H9 (cell line): ENCODE data around the gene PARD3. TPM values are rescaled to one million over a fixed set of nuclear protein-coding genes. Genes with fewer than 3 reads are reported as not detected.

ENCODE experiments used
- DNase-seq: peaks from one replicate; pipeline ENCODE4 v3.0.0-alpha.2; 2017
- H2AFZ ChIP-seq: one replicate; pipeline ENCODE4 v1.6.1; 2013; ENCODE audit warnings: mild to moderate bottlenecking, low read length, control low read depth, moderate library complexity
- H2AK5ac ChIP-seq: 2 replicates; pipeline ENCODE4 v1.6.1; 2013; ENCODE audit warnings: low read length, control low read depth, mixed read lengths; ENCODE audit not compliant: insufficient read length
- H2BK120ac ChIP-seq: one replicate; pipeline ENCODE4 v1.6.1; 2013; ENCODE audit warnings: low read depth, mild to moderate bottlenecking, low read length, control low read depth, inconsistent platforms; ENCODE audit not compliant: poor library complexity, severe bottlenecking
- H2BK12ac ChIP-seq: 2 replicates; pipeline ENCODE4 v1.6.1; 2013; ENCODE audit warnings: low read length, control low read depth, mixed read lengths, low read depth; ENCODE audit not compliant: insufficient read length
- H2BK15ac ChIP-seq: 2 replicates; pipeline ENCODE4 v1.6.1; 2013; ENCODE audit warnings: low read depth, low read length, control low read depth
- H2BK20ac ChIP-seq: one replicate; pipeline ENCODE4 v1.6.1; 2013; ENCODE audit warnings: low read depth, mild to moderate bottlenecking, low read length, control low read depth, inconsistent platforms; ENCODE audit not compliant: poor library complexity, severe bottlenecking
- H2BK5ac ChIP-seq: 2 replicates; pipeline ENCODE4 v1.6.1; 2013; ENCODE audit warnings: low read length, control low read depth, mixed read lengths; ENCODE audit not compliant: insufficient read length
- H3K14ac ChIP-seq: 2 replicates; pipeline ENCODE4 v1.6.1; 2013; ENCODE audit warnings: low read length, control low read depth; ENCODE audit not compliant: insufficient read depth
- H3K18ac ChIP-seq: 2 replicates; pipeline ENCODE4 v1.6.1; 2013; ENCODE audit warnings: low read depth, mild to moderate bottlenecking, mixed read lengths, low read length, control low read depth; ENCODE audit not compliant: insufficient read length
- H3K23ac ChIP-seq: 2 replicates; pipeline ENCODE4 v1.6.1; 2013; ENCODE audit warnings: low read length, control low read depth, mixed read lengths, low read depth; ENCODE audit not compliant: insufficient read length
- H3K23me2 ChIP-seq: 2 replicates; pipeline ENCODE4 v1.6.1; 2013; ENCODE audit warnings: low read depth, mild to moderate bottlenecking, mixed read lengths, low read length, control low read depth; ENCODE audit not compliant: insufficient read length, poor library complexity, severe bottlenecking
- H3K27ac ChIP-seq: 2 replicates; pipeline ENCODE4 v1.5.1; 2013; ENCODE audit warnings: low read length, control low read depth, mixed read lengths, low read depth; ENCODE audit not compliant: insufficient read length
- H3K27me3 ChIP-seq: 2 replicates; pipeline ENCODE4 v1.6.1; 2013; ENCODE audit warnings: low read length, control low read depth, inconsistent platforms; ENCODE audit not compliant: insufficient read depth
- H3K4ac ChIP-seq: 2 replicates; pipeline ENCODE4 v1.6.1; 2013; ENCODE audit warnings: low read depth, mild to moderate bottlenecking, control low read depth, inconsistent platforms, low read length, moderate library complexity
- H3K4me1 ChIP-seq: 2 replicates; pipeline ENCODE4 v1.6.1; 2013; ENCODE audit warnings: low read length, control low read depth, inconsistent platforms; ENCODE audit not compliant: insufficient read depth
- H3K4me2 ChIP-seq: 2 replicates; pipeline ENCODE4 v1.6.1; 2013; ENCODE audit warnings: low read length, control low read depth, mixed read lengths; ENCODE audit not compliant: insufficient read length, insufficient read depth
- H3K56ac ChIP-seq: 2 replicates; pipeline ENCODE4 v1.6.1; 2013; ENCODE audit warnings: low read depth, mild to moderate bottlenecking, mixed read lengths, low read length, control low read depth; ENCODE audit not compliant: insufficient read length
- H3K79me1 ChIP-seq: 2 replicates; pipeline ENCODE4 v1.6.1; 2013; ENCODE audit warnings: low read depth, mild to moderate bottlenecking, moderate library complexity, low read length, control low read depth, inconsistent platforms; ENCODE audit not compliant: insufficient read depth, poor library complexity, severe bottlenecking
- H3K79me2 ChIP-seq: 2 replicates; pipeline ENCODE4 v1.6.1; 2013; ENCODE audit warnings: low read length, control low read depth, inconsistent platforms; ENCODE audit not compliant: insufficient read depth
- H3K9ac ChIP-seq: 2 replicates; pipeline ENCODE4 v1.6.1; 2013; ENCODE audit warnings: low read length, control low read depth, mixed read lengths; ENCODE audit not compliant: insufficient read length; ENCODE audit errors: extremely low read depth
- H3K9me3 ChIP-seq: one replicate; pipeline ENCODE4 v1.6.1; 2013; ENCODE audit warnings: low read depth, low read length, inconsistent platforms; ENCODE audit not compliant: control insufficient read depth
- H3T11ph ChIP-seq: one replicate; pipeline ENCODE4 v1.6.1; 2013; ENCODE audit warnings: mild to moderate bottlenecking, low read length, control low read depth, inconsistent platforms
- H4K20me1 ChIP-seq: one replicate; pipeline ENCODE4 v1.6.1; 2013; ENCODE audit not compliant: control insufficient read depth, insufficient read length, insufficient read depth
- H4K5ac ChIP-seq: 2 replicates; pipeline ENCODE4 v1.6.1; 2013; ENCODE audit warnings: low read depth, mild to moderate bottlenecking, mixed read lengths, low read length, control low read depth; ENCODE audit not compliant: insufficient read length
- H4K8ac ChIP-seq: replicated peaks from 2 replicates; pipeline ENCODE4 v1.6.1; 2013; ENCODE audit warnings: low read length, control low read depth, mixed read lengths, low read depth; ENCODE audit not compliant: insufficient read length
- H4K91ac ChIP-seq: 2 replicates; pipeline ENCODE4 v1.6.1; 2013; ENCODE audit warnings: low read depth, mild to moderate bottlenecking, moderate library complexity, mixed read lengths, low read length, control low read depth; ENCODE audit not compliant: insufficient read length
- H3K27ac Mint-ChIP-seq, 3 experiments: 2 replicates in 2 of 3; 3 replicates in 1 of 3; pipeline ENCODE4 v1.8.0; 2020 to 2021; ENCODE audit warnings: mixed read lengths in 3 of 3, mild to moderate bottlenecking in 1 of 3, moderate library complexity in 1 of 3
- H3K27me3 Mint-ChIP-seq: 2 replicates; pipeline ENCODE4 v1.8.0; 2021; ENCODE audit warnings: low read depth, mild to moderate bottlenecking, moderate library complexity, mixed read lengths
- H3K36me3 Mint-ChIP-seq, 3 experiments: 2 replicates in 2 of 3; 3 replicates in 1 of 3; pipeline ENCODE4 v1.8.0; 2020 to 2021; ENCODE audit warnings: low read depth in 3 of 3, mixed read lengths in 3 of 3; ENCODE audit not compliant: insufficient read depth in 1 of 3
- H3K4me1 Mint-ChIP-seq, 2 experiments: 2 replicates each; pipeline ENCODE4 v1.8.0; 2020; ENCODE audit warnings: mixed read lengths in 2 of 2
- H3K4me3 Mint-ChIP-seq, 2 experiments: 2 replicates in 1 of 2; 3 replicates in 1 of 2; pipeline ENCODE4 v1.8.0; 2020 to 2021; ENCODE audit warnings: mild to moderate bottlenecking in 2 of 2, mixed read lengths in 2 of 2, moderate library complexity in 1 of 2
- H3K9me3 Mint-ChIP-seq, 2 experiments: 2 replicates in 1 of 2; 3 replicates in 1 of 2; pipeline ENCODE4 v1.8.0; 2020; ENCODE audit warnings: mild to moderate bottlenecking in 2 of 2, mixed read lengths in 2 of 2, moderate library complexity in 1 of 2
- CTCF ChIP-seq: fragments of 200-600 bp; sonication (generic); conservative IDR thresholded peaks from 3 replicates; pipeline ENCODE4 v1.8.0; 2021; ENCODE audit warnings: antibody characterized with exemption, mild to moderate bottlenecking
- WGBS: extraction: QIAGEN DNeasy Blood & Tissue Kit; methylation state at CpG from one replicate; pipeline ENCODE4 v1.1.7; 2013; ENCODE audit warnings: missing lambda C conversion rate, low lambda C conversion rate, mixed read lengths; ENCODE audit not compliant: insufficient read length; ENCODE audit errors: extremely low coverage; 5-methylcytosine and 5-hydroxymethylcytosine counted together
- total RNA-seq: library from RNA; stranded (reverse); gene quantifications from 2 replicates; pipeline ENCODE4 v1.2.1, GENCODE V29; 2021

PARD3 gene
- total RNA-seq, 1 experiment from 2014 or later, result 44.7 TPM

GRCh38 chr10:34845070-34845469 is 30.0 kb upstream of the PARD3 start:
- Mint-ChIP-seq H3K4me1 (peaks cover 4 to 5% of the 10 kb centered on the region in 2 experiments; a peak in 3 of 4 replicates), H3K36me3 (no peaks in the 10 kb centered on the region), H3K27me3 (no peaks in the 10 kb centered on the region), H3K9me3 (no peaks in the 10 kb centered on the region), H3K27ac (no peak overlapping the region), H3K4me3 (no peak overlapping the region)
- H2AFZ ChIP-seq, result no peak overlapping the region
- H3K9ac ChIP-seq, result no peak overlapping the region
- no peak overlapping the region for H3K4ac ChIP-seq
- H3K27ac ChIP-seq, result no peak overlapping the region
- H3K23ac ChIP-seq, result no peak overlapping the region
- no peak overlapping the region for H2BK15ac ChIP-seq
- no peak overlapping the region for H3K18ac ChIP-seq
- no peaks in the 10 kb centered on the region for H3K79me1 ChIP-seq
- H4K5ac ChIP-seq, result no peak overlapping the region
- no peak overlapping the region for H4K8ac ChIP-seq
- no peak overlapping the region for H2BK120ac ChIP-seq
- no peak overlapping the region for H3K56ac ChIP-seq
- no peak for DNase-seq
- no peak overlapping the region for H2BK20ac ChIP-seq
- no CpG with 5 or more reads among the region's 2 CpGs for WGBS
- no peaks in the 10 kb centered on the region for H3K27me3 ChIP-seq
- H3T11ph ChIP-seq, result no peak overlapping the region
- H3K9me3 ChIP-seq, result no peaks in the 10 kb centered on the region
- no peak for TF ChIP-seq CTCF
- no peaks in the 10 kb centered on the region for H3K23me2 ChIP-seq
- H3K14ac ChIP-seq, result no peak overlapping the region
- H2BK5ac ChIP-seq, result no peak overlapping the region
- no peak overlapping the region for H3K4me2 ChIP-seq
- H2AK5ac ChIP-seq, result no peak overlapping the region
- no peak overlapping the region for H2BK12ac ChIP-seq
- H4K20me1 ChIP-seq, result no peaks in the 10 kb centered on the region
- no peaks in the 10 kb centered on the region for H3K4me1 ChIP-seq
- H3K79me2 ChIP-seq, result no peaks in the 10 kb centered on the region
- H4K91ac ChIP-seq, result no peak overlapping the region
